HepG2 (cell line): ENCODE results near the gene PEMT. TPM values are rescaled to one million over a fixed set of nuclear protein-coding genes. Genes with fewer than 3 reads are reported as not detected.

ENCODE experiments used
- GRHL1 ChIP-seq: sonication (generic); formaldehyde crosslinking; conservative IDR thresholded peaks from 2 replicates; pipeline ENCODE4 v1.8.0; 2022; ENCODE audit warnings: missing genetic modification reagents
- NFAT5 ChIP-seq: sonication (generic); formaldehyde crosslinking; IDR thresholded peaks from 2 replicates; pipeline ENCODE4 v1.4.0; 2020; ENCODE audit warnings: missing genetic modification reagents
- U2AF2 ChIP-seq: fragments of 200-400 bp; formaldehyde crosslinking; IDR thresholded peaks from 2 replicates; pipeline ENCODE4 v1.6.1; 2017; ENCODE audit warnings: low read depth, mild to moderate bottlenecking, low read length
- ZBTB4 ChIP-seq: sonication (generic); formaldehyde crosslinking; IDR thresholded peaks from 2 replicates; pipeline ENCODE4 v1.4.0; 2020; ENCODE audit warnings: missing genetic modification reagents, mild to moderate bottlenecking, borderline replicate concordance
- ZFP91 ChIP-seq: sonication (generic); formaldehyde crosslinking; IDR thresholded peaks from 2 replicates; pipeline ENCODE4 v1.9.0; 2022; ENCODE audit warnings: missing genetic modification reagents, mild to moderate bottlenecking, borderline replicate concordance
- ZNF660 ChIP-seq: sonication (generic); formaldehyde crosslinking; IDR thresholded peaks from 2 replicates; pipeline ENCODE4 v1.5.1; 2020; ENCODE audit warnings: mild to moderate bottlenecking, low read depth, missing genetic modification reagents, borderline replicate concordance
- ZNF713 ChIP-seq: sonication (generic); formaldehyde crosslinking; IDR thresholded peaks from 2 replicates; pipeline ENCODE4 v1.4.0; 2020; ENCODE audit warnings: mild to moderate bottlenecking, missing genetic modification reagents
- polyA plus RNA-seq, 8 experiments: library from polyadenylated mRNA; depleted of rRNA in 3 of 8; stranded (reverse) in 7 of 8; unstranded in 1 of 8; fragments of >200 nt; fragmentation: Illumina TruSeq in 4 of 8; extraction: Trizol in 4 of 8; gene quantifications; 2 replicates each; pipeline versions ENCODE4 v1.2.1 to v1.2.3, GENCODE V29; 2011 to 2016; ENCODE audit warnings: low read depth in 4 of 8, missing spikeins in 1 of 8, mixed read lengths in 1 of 8; ENCODE audit not compliant: insufficient read depth in 1 of 8
- total RNA-seq, 5 experiments: library from RNA; depleted of rRNA; stranded (reverse); fragments of >200 nt; fragmentation: Illumina TruSeq; extraction: Trizol; gene quantifications; 2 replicates each; pipeline ENCODE4 v1.2.3, GENCODE V29; 2016; ENCODE audit warnings: low read depth in 1 of 5

The PEMT gene
- total and polyA plus RNA-seq, 2 of the 13 experiments (the other 11 are each of a cell fraction or from before 2014, with no cell fraction given) = 31.7 to 43.6 TPM

GRCh38 chr17:17591355-17592298 lies at the start of gene PEMT (continued):
- TF ChIP-seq NFAT5 (CRISPR knock-in tag) (no peak; the same call in 1 of the 2 replicates), ZBTB4 (CRISPR knock-in tag) (peak; percentile 47), U2AF2 (peak; percentile 84; the same call in 1 of the 2 replicates), ZNF660 (CRISPR knock-in tag) (no peak), GRHL1 (CRISPR knock-in tag) (no peak), ZFP91 (CRISPR knock-in tag) (peak; percentile 83), ZNF713 (no peak)
